GM21786 (cell line): ENCODE results near the gene COPZ2.
A peak's percentile ranks its signal among the peaks of the same experiment; 100 is the strongest.
"Not testable (repeated sequence)": the region's sequence is repeated elsewhere in the genome, so short reads cannot be mapped to it uniquely, and the experiment has no call there.

ENCODE experiments used
- ATAC-seq: cut with Tn5 transposase; IDR thresholded peaks from one replicate; pipeline ENCODE4 v1.9.1; 2021; ENCODE audit not compliant: unreplicated experiment

Gene COPZ2

DNA sequence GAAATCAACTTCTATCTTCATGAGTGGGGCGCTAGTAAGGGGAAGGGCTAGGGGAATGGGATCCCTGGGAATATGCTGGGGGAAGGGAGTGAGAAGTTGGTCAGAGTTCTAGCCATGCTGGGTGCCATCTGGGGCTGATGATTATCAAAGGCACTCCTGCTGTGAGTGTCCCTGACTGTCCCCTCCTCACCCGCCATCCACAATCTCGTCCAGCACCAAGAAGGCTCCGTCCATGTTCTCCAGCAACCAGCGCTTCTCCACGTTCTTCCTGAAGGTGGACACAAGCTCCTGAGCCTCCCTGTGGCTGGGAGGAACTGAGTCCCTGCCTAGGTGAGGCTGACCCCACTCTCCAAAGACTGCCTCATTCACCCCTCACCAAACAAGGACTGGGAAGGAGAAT is 5.6 kb downstream of the COPZ2 start:
- ATAC-seq: no peak

GRCh38 chr17:48030531-48030930 is 7.1 kb downstream of the COPZ2 start:
- no peak for ATAC-seq

DNA sequence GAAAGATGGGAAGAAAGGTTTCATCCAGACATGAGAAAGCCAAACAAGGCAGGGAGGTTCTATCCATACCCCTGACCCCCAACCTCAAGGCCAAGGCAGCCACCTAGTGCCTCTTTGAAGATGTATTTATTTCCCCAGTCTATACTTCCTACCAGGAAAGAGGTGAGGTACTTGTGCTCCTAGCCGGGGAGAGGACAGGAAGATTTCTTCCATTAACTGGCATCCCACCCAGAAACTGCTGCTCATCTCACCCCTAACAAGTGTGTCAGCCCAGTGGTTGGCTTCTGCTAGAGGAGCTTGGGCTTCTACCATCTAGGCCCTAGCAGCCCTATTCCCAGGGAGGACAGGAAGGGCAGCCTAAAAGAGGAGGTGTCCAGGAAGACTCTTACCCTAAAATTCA is 8.9 kb downstream of the COPZ2 start:
- ATAC-seq: no peak

- ATAC-seq: no peak
Observed at GRCh38 chr17:48027322-48027981, 10.1 kb downstream of the COPZ2 start.

DNA sequence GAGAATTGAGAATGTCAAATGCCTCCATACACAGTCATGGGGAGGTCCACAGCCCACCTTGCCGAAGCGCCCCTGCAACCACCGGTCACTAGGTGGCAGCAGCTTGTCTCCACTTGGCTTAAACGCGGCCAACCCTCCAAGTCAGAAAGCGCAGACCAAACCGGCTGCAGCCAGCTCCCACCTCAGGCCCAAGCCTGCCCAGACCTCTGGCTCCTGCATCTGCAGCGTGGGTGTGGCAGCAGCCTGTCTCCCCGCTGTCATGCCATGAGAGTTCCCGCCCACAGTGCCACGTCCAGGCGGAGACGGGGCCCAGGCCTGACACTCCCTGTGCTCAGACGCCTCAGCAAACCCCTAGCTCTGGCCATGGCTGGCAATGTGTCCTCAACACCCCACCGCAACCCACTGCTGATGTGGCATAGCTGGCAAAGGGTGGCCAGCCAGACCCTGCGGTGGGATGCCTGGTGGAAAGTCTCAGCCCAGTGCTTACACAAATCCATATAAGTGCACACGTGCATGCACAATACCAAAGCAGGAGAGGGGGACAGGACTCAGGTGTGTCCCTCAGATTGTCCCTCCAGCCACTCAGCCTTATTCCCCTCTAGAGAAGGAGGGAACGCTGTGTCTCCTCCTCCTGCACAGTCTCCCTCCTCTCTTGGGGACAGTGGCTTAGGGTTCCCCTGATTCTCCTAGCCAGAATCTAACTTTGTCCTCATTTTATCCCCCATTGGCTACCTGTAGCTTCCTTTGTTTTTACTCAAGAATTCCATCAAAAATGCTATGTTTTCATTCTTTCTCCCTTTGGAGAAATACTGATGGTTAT is 10.9 kb downstream of the COPZ2 start:
- ATAC-seq: no peak

- no peak for ATAC-seq
Observed at GRCh38 chr17:48025904-48026501, 11.6 kb downstream of the COPZ2 start.

GRCh38 chr17:48025040-48025903 is 12.3 kb downstream of the COPZ2 start:
- ATAC-seq: peak; percentile 71

GRCh38 chr17:48024149-48025039 is 13.2 kb downstream of the COPZ2 start:
- ATAC-seq: no peak

GRCh38 chr17:48023400-48024148 is 14.0 kb downstream of the COPZ2 start:
- no peak for ATAC-seq

- ATAC-seq: no peak
Observed at GRCh38 chr17:48022901-48023300, 14.7 kb downstream of the COPZ2 start.

DNA sequence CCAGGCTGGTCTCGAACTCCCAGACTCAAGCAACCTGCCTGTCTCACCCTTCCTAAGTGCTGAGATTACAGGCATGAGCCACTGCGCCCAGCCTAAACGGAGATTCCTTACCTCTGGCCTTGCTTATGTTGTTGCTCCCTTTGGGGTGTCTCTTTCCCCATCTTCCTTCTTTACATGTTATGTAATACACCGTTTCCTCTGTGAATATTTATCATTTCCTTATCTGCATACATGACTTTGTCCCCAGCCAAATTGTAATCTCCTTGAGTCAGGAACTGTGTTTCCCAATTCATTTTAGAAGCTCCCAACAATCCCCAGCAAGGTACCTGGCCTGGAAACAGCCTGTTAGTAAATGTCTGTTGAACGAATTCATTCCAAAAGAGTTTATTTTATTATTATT is 15.7 kb downstream of the COPZ2 start:
- ATAC-seq: no peak

GRCh38 chr17:48017817-48018158 is 19.8 kb downstream of the COPZ2 start:
- ATAC-seq: not testable (repeated sequence)

DNA sequence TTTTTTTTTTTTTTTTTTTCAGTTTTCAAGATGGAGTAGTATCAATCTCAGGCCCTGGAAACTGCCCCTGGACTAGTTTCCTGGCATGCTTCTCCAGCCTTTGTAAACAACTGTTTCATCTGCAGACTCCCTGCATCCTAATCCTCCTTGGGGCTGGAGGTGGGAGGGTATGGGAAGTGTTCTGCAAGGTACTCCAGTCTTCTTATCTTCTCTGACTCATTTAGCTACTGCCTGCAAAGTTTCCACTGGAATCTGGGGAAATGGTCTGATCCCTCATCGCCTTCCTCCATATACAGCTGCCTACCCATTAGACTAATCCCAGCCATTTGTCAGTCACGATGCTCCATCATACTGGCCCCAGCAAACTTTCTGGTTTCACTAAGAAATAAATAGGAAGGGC is 21.5 kb downstream of the COPZ2 start:
- no peak for ATAC-seq

GRCh38 chr17:48014595-48015111 is 22.9 kb downstream of the COPZ2 start:
- no peak for ATAC-seq

GRCh38 chr17:48013876-48014594 is 23.6 kb downstream of the COPZ2 start:
- no peak for ATAC-seq

DNA sequence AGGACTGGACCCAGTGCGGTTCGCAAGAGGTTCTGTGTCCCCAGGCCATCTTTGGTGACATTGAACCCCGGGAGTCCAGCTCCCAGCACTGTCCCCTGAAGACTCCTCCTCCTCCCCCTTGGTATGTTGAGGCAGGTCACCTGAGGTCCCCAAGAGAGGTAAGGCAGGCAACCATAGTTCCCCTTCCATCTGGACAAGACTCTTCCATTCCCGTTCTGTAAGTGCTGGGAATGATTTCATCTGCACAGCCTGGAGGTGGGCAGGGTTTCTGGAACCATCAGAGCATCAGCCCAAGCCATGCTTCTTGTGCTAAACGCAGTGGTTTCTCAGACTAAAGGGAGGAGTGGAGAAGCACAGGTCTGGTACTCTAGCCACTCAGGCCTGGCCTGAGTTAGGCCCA is 24.9 kb downstream of the COPZ2 start:
- no peak for ATAC-seq

- no peak for ATAC-seq
Observed at GRCh38 chr17:48012151-48012520, 25.5 kb downstream of the COPZ2 start.

- ATAC-seq: no peak
Observed at GRCh38 chr17:48011405-48012150, 26.0 kb downstream of the COPZ2 start.
